IMR-90 (cell line): ENCODE data around the gene LRRFIP1. TPM values are rescaled to one million over a fixed set of nuclear protein-coding genes. Genes with fewer than 3 reads are reported as not detected.

ENCODE experiments used
- ATAC-seq: fragments of 200-7000 bp; cut with Tn5 transposase; 2 replicates; pipeline ENCODE4 v1.9.1; 2020; ENCODE audit warnings: low read depth, mild to moderate bottlenecking, moderate library complexity
- BruUV-seq: library from RNA; stranded (reverse); fragments of 400-500 nt; replicated peaks from 2 replicates; lab custom pipeline; 2021; lab: Mats Ljungman, UMichigan
- CTCF ChIA-PET: fragments of 300-600 bp; formaldehyde crosslinking; extraction: SDS; loops from one replicate; lab custom pipeline; 2021; ENCODE audit warnings: antibody characterized with exemption; lab: Yijun Ruan, JAX
- POLR2A ChIA-PET: fragments of 300-600 bp; sonication (Branson Sonifier 250); formaldehyde crosslinking; loops from one replicate; lab custom pipeline; 2022; ENCODE audit warnings: antibody characterized with exemption; ENCODE audit not compliant: unreplicated experiment; lab: Charles Lee
- DNase-seq: peaks from one replicate; pipeline ENCODE4 v3.0.0; 2013
- H2AFZ ChIP-seq: replicated peaks from 2 replicates; pipeline ENCODE3; 2013; ENCODE audit warnings: low read length, mild to moderate bottlenecking; ENCODE audit not compliant: poor library complexity
- H2AK5ac ChIP-seq: 2 replicates; pipeline ENCODE4 v1.6.1; 2013; ENCODE audit warnings: low read depth, low read length, inconsistent platforms
- H2AK9ac ChIP-seq: replicated peaks from 2 replicates; pipeline ENCODE3; 2013; ENCODE audit warnings: mild to moderate bottlenecking, low read depth, low read length, moderate library complexity; ENCODE audit not compliant: poor library complexity
- H2BK120ac ChIP-seq: 2 replicates; pipeline ENCODE4 v1.6.1; 2013; ENCODE audit warnings: low read depth, low read length, inconsistent platforms
- H2BK15ac ChIP-seq: 3 replicates; pipeline ENCODE4 v1.6.1; 2013; ENCODE audit warnings: low read depth, low read length, inconsistent platforms
- H2BK20ac ChIP-seq: 2 replicates; pipeline ENCODE4 v1.6.1; 2013; ENCODE audit warnings: low read depth, mild to moderate bottlenecking, inconsistent platforms, low read length, moderate library complexity
- H2BK5ac ChIP-seq: 2 replicates; pipeline ENCODE4 v1.6.1; 2013; ENCODE audit warnings: mild to moderate bottlenecking, low read depth, low read length, inconsistent platforms; ENCODE audit not compliant: poor library complexity, severe bottlenecking
- H3K14ac ChIP-seq: replicated peaks from 2 replicates; pipeline ENCODE4 v1.6.1; 2013; ENCODE audit warnings: low read depth, low read length, inconsistent platforms
- H3K18ac ChIP-seq: 2 replicates; pipeline ENCODE4 v1.6.1; 2013; ENCODE audit warnings: low read depth, low read length, control low read depth
- H3K23ac ChIP-seq: 2 replicates; pipeline ENCODE4 v1.6.1; 2013; ENCODE audit warnings: low read depth, low read length, inconsistent platforms
- H3K27ac ChIP-seq: 2 replicates; pipeline ENCODE4 v1.5.1; 2013; ENCODE audit warnings: mild to moderate bottlenecking, control low read depth, low read length; ENCODE audit not compliant: insufficient read depth
- H3K27me3 ChIP-seq: 2 replicates; pipeline ENCODE4 v1.6.1; 2013; ENCODE audit warnings: low read length; ENCODE audit not compliant: control insufficient read depth, insufficient read depth
- H3K36me3 ChIP-seq: 2 replicates; pipeline ENCODE4 v1.6.1; 2013; ENCODE audit warnings: low read length, mixed read lengths; ENCODE audit not compliant: control insufficient read depth, insufficient read depth
- H3K4ac ChIP-seq: 2 replicates; pipeline ENCODE4 v1.6.1; 2013; ENCODE audit warnings: low read depth, low read length, inconsistent platforms
- H3K4me1 ChIP-seq: 2 replicates; pipeline ENCODE4 v1.6.1; 2013; ENCODE audit warnings: low read length, mixed read lengths; ENCODE audit not compliant: control insufficient read depth, insufficient read depth
- H3K4me2 ChIP-seq: 2 replicates; pipeline ENCODE4 v1.6.1; 2013; ENCODE audit warnings: low read depth, mild to moderate bottlenecking, control low read depth, low read length, moderate library complexity
- H3K4me3 ChIP-seq: 2 replicates; pipeline ENCODE4 v1.5.1; 2013; ENCODE audit warnings: low read depth, mild to moderate bottlenecking, control low read depth, low read length, moderate library complexity; ENCODE audit not compliant: insufficient read depth
- H3K56ac ChIP-seq: 2 replicates; pipeline ENCODE4 v1.6.1; 2013; ENCODE audit warnings: low read length, inconsistent platforms; ENCODE audit not compliant: insufficient read depth; ENCODE audit errors: extremely low read depth
- H3K79me1 ChIP-seq, 2 experiments: 2 replicates each; pipeline ENCODE4 v1.6.1; 2013; ENCODE audit warnings: low read length in 2 of 2, inconsistent platforms in 1 of 2, low read depth in 1 of 2
- H3K9ac ChIP-seq: 2 replicates; pipeline ENCODE4 v1.6.1; 2013; ENCODE audit warnings: low read depth, low read length, control low read depth
- H3K9me1 ChIP-seq: 2 replicates; pipeline ENCODE4 v1.6.1; 2013; ENCODE audit warnings: low read length, inconsistent platforms; ENCODE audit not compliant: insufficient read depth
- H3K9me3 ChIP-seq: 2 replicates; pipeline ENCODE4 v1.6.1; 2013; ENCODE audit warnings: low read length; ENCODE audit not compliant: control insufficient read depth, insufficient read depth
- H4K20me1 ChIP-seq: 2 replicates; pipeline ENCODE4 v1.6.1; 2013; ENCODE audit warnings: low read length, inconsistent platforms; ENCODE audit not compliant: insufficient read depth
- H4K5ac ChIP-seq: 2 replicates; pipeline ENCODE4 v1.6.1; 2013; ENCODE audit warnings: mild to moderate bottlenecking, low read depth, low read length, control low read depth
- H4K8ac ChIP-seq, 2 experiments: 2 replicates each; pipeline ENCODE4 v1.6.1; 2013; ENCODE audit warnings: low read depth in 2 of 2, low read length in 2 of 2, control low read depth in 1 of 2, inconsistent platforms in 1 of 2
- H4K91ac ChIP-seq: 2 replicates; pipeline ENCODE4 v1.6.1; 2013; ENCODE audit warnings: low read depth, low read length, inconsistent platforms; ENCODE audit not compliant: insufficient read depth
- CHD1 ChIP-seq: IDR thresholded peaks from 2 replicates; pipeline ENCODE4 v1.6.1; 2012; ENCODE audit warnings: low read depth, low read length, improper control_type of control experiment
- CTCF ChIP-seq: conservative IDR thresholded peaks from 2 replicates; pipeline ENCODE4 v1.5.1; 2012; ENCODE audit warnings: mild to moderate bottlenecking, low read depth, low read length, improper control_type of control experiment
- WGBS, 2 experiments: methylation state at CpG; one replicate each; pipeline versions ENCODE4 v1.1.5 to v1.1.7; 2013; ENCODE audit warnings: missing lambda C conversion rate in 2 of 2; ENCODE audit not compliant: insufficient read length in 1 of 2; ENCODE audit errors: extremely low coverage in 2 of 2; 5-methylcytosine and 5-hydroxymethylcytosine counted together
- dilution Hi-C: fragments of 300-500 bp; cut with HindIII; formaldehyde crosslinking; loops from one replicate; pipeline ENCODE4 v1.14.3; 2018; ENCODE audit warnings: low sequenced_read_pairs; ENCODE audit not compliant: unreplicated experiment
- in situ Hi-C: fragments of 300-500 bp; cut with MboI; formaldehyde crosslinking; loops from 3 replicates; pipeline ENCODE4 v1.14.3; 2019; ENCODE audit warnings: low sequenced_read_pairs, inconsistent platforms, mixed read lengths
- intact Hi-C: fragments of 100-400 bp; cut with micrococcal nuclease; formaldehyde crosslinking; loops from 2 replicates; pipeline ENCODE4 v1.10.0; 2022
- polyA plus RNA-seq, 3 experiments: library from polyadenylated mRNA; depleted of rRNA; stranded (reverse); fragments of >200 nt; gene quantifications; 2 replicates each; pipeline ENCODE4 v1.2.3, GENCODE V29; 2012; ENCODE audit warnings: low replicate concordance in 1 of 3
- total RNA-seq: library from RNA; depleted of rRNA; stranded (reverse); fragments of >200 nt; gene quantifications from 2 replicates; pipeline ENCODE4 v1.2.3, GENCODE V29; 2012

Gene LRRFIP1
- total and polyA plus RNA-seq, 2 of the 4 experiments (the other 2 are of a cell fraction) = 52.2 to 54.4 TPM

DNA sequence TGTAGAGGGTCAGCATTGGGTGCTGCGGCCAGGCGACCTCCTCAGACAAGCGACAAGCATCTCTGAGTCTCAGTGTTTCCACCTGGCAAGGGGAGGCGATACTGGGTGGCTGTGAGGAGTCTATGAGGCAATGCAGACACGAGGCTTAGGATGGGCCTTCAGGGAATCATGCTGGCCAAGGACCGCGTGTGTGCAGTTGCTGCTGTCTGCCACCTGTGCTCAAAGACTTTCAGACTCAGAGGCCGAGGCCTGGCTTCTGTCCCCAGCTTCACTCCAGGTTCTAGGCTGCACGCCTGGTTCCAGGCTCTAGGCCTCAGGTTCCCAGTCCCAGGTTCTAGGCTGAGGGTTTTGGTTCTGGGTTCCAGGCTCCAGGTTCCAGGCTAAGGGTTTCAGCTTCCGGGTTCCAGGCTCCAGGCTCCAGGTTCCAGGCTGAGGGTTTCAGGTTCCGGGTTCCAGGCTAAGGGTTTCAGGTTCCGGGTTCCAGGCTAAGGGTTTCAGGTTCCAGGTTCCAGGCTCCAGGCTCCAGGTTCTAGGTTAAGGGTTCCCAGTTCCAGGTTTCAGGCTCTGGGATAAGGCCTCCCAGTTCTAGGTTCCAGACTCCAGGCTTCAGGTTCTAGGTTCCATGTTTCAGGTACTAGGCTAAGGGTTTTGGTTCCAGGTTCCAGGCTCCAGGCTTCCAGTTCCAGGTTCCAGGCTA is 14.8 kb downstream of the LRRFIP1 start:
- Histone ChIP-seq H2AK5ac (no peak overlapping the region), H3K9me3 (0 out of 2 replicates have a peak, but pooled peaks cover 1% of the 10 kb centered on the region), H3K23ac (no peak overlapping the region), H3K9ac (no peak overlapping the region), H3K18ac (no peak overlapping the region), H3K9me1 (peaks cover 20% of the 10 kb centered on the region), H2BK20ac (no peak overlapping the region), H4K5ac (no peak overlapping the region), H4K8ac (no peak overlapping the region), H2BK120ac (no peak overlapping the region), H3K4me3 (no peak overlapping the region), H2BK15ac (no peak overlapping the region), H4K91ac (no peak overlapping the region), H3K14ac (no peak overlapping the region), H2BK5ac (no peak overlapping the region), H3K27me3 (no peaks in the 10 kb centered on the region), H2AK9ac (no peak overlapping the region), H4K20me1 (peaks cover 52% of the 10 kb centered on the region), H3K4me2 (no peak overlapping the region), H3K4me1 (no peaks in the 10 kb centered on the region; the same call in 1 of the 2 replicates), H3K56ac (no peak overlapping the region), H3K4ac (no peak overlapping the region), H3K36me3 (peaks cover 11% of the 10 kb centered on the region), H2AFZ (no peak overlapping the region), H3K27ac (no peak overlapping the region), H3K79me1 (peaks cover 52 to 93% of the 10 kb centered on the region in 2 experiments)
- dilution Hi-C loops (no loop called here), intact Hi-C loops (no loop called here), in situ Hi-C loops (no loop called here)
- ChIA-PET CTCF (interaction anchor here (1.0 kb wide), 1 partner anchor 31 kb away, joined by 4 read pairs; no protein-coding TSS in a partner anchor), POLR2A (no interaction called here)
- 97% methylated on average over 9 of the region's 12 CpGs; no CpG with 5 or more reads in 1 of the 2 experiments for WGBS, 2 experiments
- no TSS peak for BruUV-seq
- no peak for DNase-seq
- ATAC-seq = no peak
- TF ChIP-seq CTCF (no peak), CHD1 (no peak)
